IMR-90 (cell line): ENCODE measurements around the gene SSBP3. TPM values are rescaled to one million over a fixed set of nuclear protein-coding genes. Genes with fewer than 3 reads are reported as not detected.

Experiments
- ATAC-seq: fragments of 200-7000 bp; cut with Tn5 transposase; 2 replicates; pipeline ENCODE4 v1.9.1; 2020; ENCODE audit warnings: low read depth, mild to moderate bottlenecking, moderate library complexity
- BruUV-seq: library from RNA; stranded (reverse); fragments of 400-500 nt; replicated peaks from 2 replicates; lab custom pipeline; 2021; lab: Mats Ljungman, UMichigan
- CTCF ChIA-PET: fragments of 300-600 bp; formaldehyde crosslinking; extraction: SDS; loops from one replicate; lab custom pipeline; 2021; ENCODE audit warnings: antibody characterized with exemption; lab: Yijun Ruan, JAX
- POLR2A ChIA-PET: fragments of 300-600 bp; sonication (Branson Sonifier 250); formaldehyde crosslinking; loops from one replicate; lab custom pipeline; 2022; ENCODE audit warnings: antibody characterized with exemption; ENCODE audit not compliant: unreplicated experiment; lab: Charles Lee
- DNase-seq: peaks from one replicate; pipeline ENCODE4 v3.0.0; 2013
- H2AFZ ChIP-seq: replicated peaks from 2 replicates; pipeline ENCODE3; 2013; ENCODE audit warnings: low read length, mild to moderate bottlenecking; ENCODE audit not compliant: poor library complexity
- H2AK5ac ChIP-seq: 2 replicates; pipeline ENCODE4 v1.6.1; 2013; ENCODE audit warnings: low read depth, low read length, inconsistent platforms
- H2AK9ac ChIP-seq: replicated peaks from 2 replicates; pipeline ENCODE3; 2013; ENCODE audit warnings: mild to moderate bottlenecking, low read depth, low read length, moderate library complexity; ENCODE audit not compliant: poor library complexity
- H2BK120ac ChIP-seq: 2 replicates; pipeline ENCODE4 v1.6.1; 2013; ENCODE audit warnings: low read depth, low read length, inconsistent platforms
- H2BK15ac ChIP-seq: 3 replicates; pipeline ENCODE4 v1.6.1; 2013; ENCODE audit warnings: low read depth, low read length, inconsistent platforms
- H2BK20ac ChIP-seq: 2 replicates; pipeline ENCODE4 v1.6.1; 2013; ENCODE audit warnings: low read depth, mild to moderate bottlenecking, inconsistent platforms, low read length, moderate library complexity
- H2BK5ac ChIP-seq: 2 replicates; pipeline ENCODE4 v1.6.1; 2013; ENCODE audit warnings: mild to moderate bottlenecking, low read depth, low read length, inconsistent platforms; ENCODE audit not compliant: poor library complexity, severe bottlenecking
- H3K14ac ChIP-seq: replicated peaks from 2 replicates; pipeline ENCODE4 v1.6.1; 2013; ENCODE audit warnings: low read depth, low read length, inconsistent platforms
- H3K18ac ChIP-seq: 2 replicates; pipeline ENCODE4 v1.6.1; 2013; ENCODE audit warnings: low read depth, low read length, control low read depth
- H3K23ac ChIP-seq: 2 replicates; pipeline ENCODE4 v1.6.1; 2013; ENCODE audit warnings: low read depth, low read length, inconsistent platforms
- H3K27ac ChIP-seq: 2 replicates; pipeline ENCODE4 v1.5.1; 2013; ENCODE audit warnings: mild to moderate bottlenecking, control low read depth, low read length; ENCODE audit not compliant: insufficient read depth
- H3K27me3 ChIP-seq: 2 replicates; pipeline ENCODE4 v1.6.1; 2013; ENCODE audit warnings: low read length; ENCODE audit not compliant: control insufficient read depth, insufficient read depth
- H3K36me3 ChIP-seq: 2 replicates; pipeline ENCODE4 v1.6.1; 2013; ENCODE audit warnings: low read length, mixed read lengths; ENCODE audit not compliant: control insufficient read depth, insufficient read depth
- H3K4ac ChIP-seq: 2 replicates; pipeline ENCODE4 v1.6.1; 2013; ENCODE audit warnings: low read depth, low read length, inconsistent platforms
- H3K4me1 ChIP-seq: 2 replicates; pipeline ENCODE4 v1.6.1; 2013; ENCODE audit warnings: low read length, mixed read lengths; ENCODE audit not compliant: control insufficient read depth, insufficient read depth
- H3K4me2 ChIP-seq: 2 replicates; pipeline ENCODE4 v1.6.1; 2013; ENCODE audit warnings: low read depth, mild to moderate bottlenecking, control low read depth, low read length, moderate library complexity
- H3K4me3 ChIP-seq: 2 replicates; pipeline ENCODE4 v1.5.1; 2013; ENCODE audit warnings: low read depth, mild to moderate bottlenecking, control low read depth, low read length, moderate library complexity; ENCODE audit not compliant: insufficient read depth
- H3K56ac ChIP-seq: 2 replicates; pipeline ENCODE4 v1.6.1; 2013; ENCODE audit warnings: low read length, inconsistent platforms; ENCODE audit not compliant: insufficient read depth; ENCODE audit errors: extremely low read depth
- H3K79me1 ChIP-seq, 2 experiments: 2 replicates each; pipeline ENCODE4 v1.6.1; 2013; ENCODE audit warnings: low read length in 2 of 2, inconsistent platforms in 1 of 2, low read depth in 1 of 2
- H3K9ac ChIP-seq: 2 replicates; pipeline ENCODE4 v1.6.1; 2013; ENCODE audit warnings: low read depth, low read length, control low read depth
- H3K9me1 ChIP-seq: 2 replicates; pipeline ENCODE4 v1.6.1; 2013; ENCODE audit warnings: low read length, inconsistent platforms; ENCODE audit not compliant: insufficient read depth
- H3K9me3 ChIP-seq: 2 replicates; pipeline ENCODE4 v1.6.1; 2013; ENCODE audit warnings: low read length; ENCODE audit not compliant: control insufficient read depth, insufficient read depth
- H4K20me1 ChIP-seq: 2 replicates; pipeline ENCODE4 v1.6.1; 2013; ENCODE audit warnings: low read length, inconsistent platforms; ENCODE audit not compliant: insufficient read depth
- H4K5ac ChIP-seq: 2 replicates; pipeline ENCODE4 v1.6.1; 2013; ENCODE audit warnings: mild to moderate bottlenecking, low read depth, low read length, control low read depth
- H4K8ac ChIP-seq, 2 experiments: 2 replicates each; pipeline ENCODE4 v1.6.1; 2013; ENCODE audit warnings: low read depth in 2 of 2, low read length in 2 of 2, control low read depth in 1 of 2, inconsistent platforms in 1 of 2
- H4K91ac ChIP-seq: 2 replicates; pipeline ENCODE4 v1.6.1; 2013; ENCODE audit warnings: low read depth, low read length, inconsistent platforms; ENCODE audit not compliant: insufficient read depth
- CEBPB ChIP-seq: IDR thresholded peaks from 2 replicates; pipeline ENCODE4 v1.6.1; 2012; ENCODE audit warnings: low read depth, low read length, improper control_type of control experiment
- CHD1 ChIP-seq: IDR thresholded peaks from 2 replicates; pipeline ENCODE4 v1.6.1; 2012; ENCODE audit warnings: low read depth, low read length, improper control_type of control experiment
- NFE2L2 ChIP-seq: fragments of 150-350 bp; IDR thresholded peaks from 2 replicates; pipeline ENCODE4 v1.6.1; 2016; ENCODE audit warnings: low read depth, mild to moderate bottlenecking, low read length
- RCOR1 ChIP-seq: IDR thresholded peaks from 2 replicates; pipeline ENCODE4 v1.6.1; 2012; ENCODE audit warnings: mild to moderate bottlenecking, low read length, improper control_type of control experiment; ENCODE audit not compliant: insufficient replicate concordance
- WGBS, 2 experiments: methylation state at CpG; one replicate each; pipeline versions ENCODE4 v1.1.5 to v1.1.7; 2013; ENCODE audit warnings: missing lambda C conversion rate in 2 of 2; ENCODE audit not compliant: insufficient read length in 1 of 2; ENCODE audit errors: extremely low coverage in 2 of 2; 5-methylcytosine and 5-hydroxymethylcytosine counted together
- dilution Hi-C: fragments of 300-500 bp; cut with HindIII; formaldehyde crosslinking; loops from one replicate; pipeline ENCODE4 v1.14.3; 2018; ENCODE audit warnings: low sequenced_read_pairs; ENCODE audit not compliant: unreplicated experiment
- in situ Hi-C: fragments of 300-500 bp; cut with MboI; formaldehyde crosslinking; loops from 3 replicates; pipeline ENCODE4 v1.14.3; 2019; ENCODE audit warnings: low sequenced_read_pairs, inconsistent platforms, mixed read lengths
- intact Hi-C: fragments of 100-400 bp; cut with micrococcal nuclease; formaldehyde crosslinking; loops from 2 replicates; pipeline ENCODE4 v1.10.0; 2022
- polyA plus RNA-seq, 3 experiments: library from polyadenylated mRNA; depleted of rRNA; stranded (reverse); fragments of >200 nt; gene quantifications; 2 replicates each; pipeline ENCODE4 v1.2.3, GENCODE V29; 2012; ENCODE audit warnings: low replicate concordance in 1 of 3
- total RNA-seq: library from RNA; depleted of rRNA; stranded (reverse); fragments of >200 nt; gene quantifications from 2 replicates; pipeline ENCODE4 v1.2.3, GENCODE V29; 2012
- TF ChIP-seq, protein P1 (sequence below): conservative IDR thresholded peaks from 2 replicates; pipeline ENCODE4 v1.5.1; 2012; ENCODE audit warnings: mild to moderate bottlenecking, low read depth, low read length, improper control_type of control experiment
- TF ChIP-seq, protein P2 (sequence below): fragments of 150-350 bp; IDR thresholded peaks from 2 replicates; pipeline ENCODE4 v1.6.1; 2016; ENCODE audit warnings: low read depth, mild to moderate bottlenecking, low read length, moderate library complexity, borderline replicate concordance

The SSBP3 gene
- total and polyA plus RNA-seq, 2 of the 4 experiments (the other 2 are of a cell fraction) = 10.9 to 39.6 TPM

DNA sequence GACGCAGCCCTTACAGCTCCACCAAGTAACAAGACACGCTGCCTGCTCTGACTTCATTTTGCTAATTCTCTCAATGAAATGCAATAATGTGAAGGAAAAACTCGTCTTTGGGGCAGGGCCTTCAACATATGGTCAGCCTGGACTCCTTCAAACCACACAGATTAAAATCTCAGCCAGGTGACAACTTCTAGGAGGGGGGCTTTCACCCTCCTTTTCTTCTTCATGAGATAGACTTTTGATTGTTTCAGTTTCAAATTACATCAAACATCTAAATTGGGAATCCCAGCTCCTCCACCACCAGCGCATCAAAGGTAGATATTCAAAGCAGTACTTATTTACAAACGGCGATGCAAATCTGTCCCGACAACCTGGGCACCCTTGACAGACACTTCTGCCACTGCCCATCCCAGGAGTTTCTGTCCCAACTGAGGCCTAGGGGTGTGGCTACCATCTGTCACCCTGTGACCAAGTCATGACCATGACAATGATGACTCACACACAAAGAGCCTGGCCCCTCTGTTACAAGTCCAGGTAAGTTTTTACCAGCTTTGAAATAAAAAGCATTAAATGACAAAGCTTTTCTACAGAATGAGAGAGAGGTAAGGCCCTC lies 29.7 kb downstream of the SSBP3 start:
- POLR2A ChIA-PET = no interaction called here
- Histone ChIP-seq H2AK5ac (peak overlapping the region; percentile 68; the same call in 1 of the 2 replicates), H3K14ac (0 out of 2 replicates have a peak overlapping the region, but pooled peaks have one; percentile 68), H3K4me3 (no peak overlapping the region), H3K9me3 (no peaks in the 10 kb centered on the region), H3K79me1 (peaks cover 38 to 90% of the 10 kb centered on the region in 2 experiments), H3K4ac (peak overlapping the region; percentile 79; the same call in 1 of the 2 replicates), H3K56ac (no peak overlapping the region), H3K9ac (no peak overlapping the region), H3K27ac (no peak overlapping the region), H3K4me2 (no peak overlapping the region), H2BK15ac (no peak overlapping the region; the same call in 2 of the 3 replicates), H3K4me1 (peaks cover 20% of the 10 kb centered on the region), H3K23ac (no peak overlapping the region), H3K36me3 (peaks cover 31% of the 10 kb centered on the region), H2BK20ac (no peak overlapping the region), H3K18ac (no peak overlapping the region), H2AK9ac (no peak overlapping the region), H2AFZ (no peak overlapping the region), H2BK5ac (no peak overlapping the region), H4K5ac (no peak overlapping the region), H3K27me3 (no peaks in the 10 kb centered on the region), H2BK120ac (no peak overlapping the region), H3K9me1 (peaks cover 23% of the 10 kb centered on the region), H4K20me1 (peaks cover 54% of the 10 kb centered on the region), H4K8ac (peak overlapping the region in 1 of 2 experiments; percentile 64; a peak in 1 of 4 replicates), H4K91ac (no peak overlapping the region)
- DNase-seq (no peak), ATAC-seq (no peak)
- CTCF ChIA-PET = no interaction called here
- no TSS peak for BruUV-seq
- 90% methylated on average over 4 of the region's 7 CpGs; no CpG with 5 or more reads in 1 of the 2 experiments for WGBS, 2 experiments
- in situ Hi-C loops (no loop called here), dilution Hi-C loops (no loop called here), intact Hi-C loops (no loop called here)
- TF ChIP-seq, protein P1, sequence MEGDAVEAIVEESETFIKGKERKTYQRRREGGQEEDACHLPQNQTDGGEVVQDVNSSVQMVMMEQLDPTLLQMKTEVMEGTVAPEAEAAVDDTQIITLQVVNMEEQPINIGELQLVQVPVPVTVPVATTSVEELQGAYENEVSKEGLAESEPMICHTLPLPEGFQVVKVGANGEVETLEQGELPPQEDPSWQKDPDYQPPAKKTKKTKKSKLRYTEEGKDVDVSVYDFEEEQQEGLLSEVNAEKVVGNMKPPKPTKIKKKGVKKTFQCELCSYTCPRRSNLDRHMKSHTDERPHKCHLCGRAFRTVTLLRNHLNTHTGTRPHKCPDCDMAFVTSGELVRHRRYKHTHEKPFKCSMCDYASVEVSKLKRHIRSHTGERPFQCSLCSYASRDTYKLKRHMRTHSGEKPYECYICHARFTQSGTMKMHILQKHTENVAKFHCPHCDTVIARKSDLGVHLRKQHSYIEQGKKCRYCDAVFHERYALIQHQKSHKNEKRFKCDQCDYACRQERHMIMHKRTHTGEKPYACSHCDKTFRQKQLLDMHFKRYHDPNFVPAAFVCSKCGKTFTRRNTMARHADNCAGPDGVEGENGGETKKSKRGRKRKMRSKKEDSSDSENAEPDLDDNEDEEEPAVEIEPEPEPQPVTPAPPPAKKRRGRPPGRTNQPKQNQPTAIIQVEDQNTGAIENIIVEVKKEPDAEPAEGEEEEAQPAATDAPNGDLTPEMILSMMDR = no peak
- TF ChIP-seq NFE2L2 = no peak
- TF ChIP-seq, protein P2, sequence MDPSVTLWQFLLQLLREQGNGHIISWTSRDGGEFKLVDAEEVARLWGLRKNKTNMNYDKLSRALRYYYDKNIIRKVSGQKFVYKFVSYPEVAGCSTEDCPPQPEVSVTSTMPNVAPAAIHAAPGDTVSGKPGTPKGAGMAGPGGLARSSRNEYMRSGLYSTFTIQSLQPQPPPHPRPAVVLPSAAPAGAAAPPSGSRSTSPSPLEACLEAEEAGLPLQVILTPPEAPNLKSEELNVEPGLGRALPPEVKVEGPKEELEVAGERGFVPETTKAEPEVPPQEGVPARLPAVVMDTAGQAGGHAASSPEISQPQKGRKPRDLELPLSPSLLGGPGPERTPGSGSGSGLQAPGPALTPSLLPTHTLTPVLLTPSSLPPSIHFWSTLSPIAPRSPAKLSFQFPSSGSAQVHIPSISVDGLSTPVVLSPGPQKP = no peak
- TF ChIP-seq CEBPB = no peak
- no peak for TF ChIP-seq CHD1
- TF ChIP-seq RCOR1 = no peak
